Measurements from ENCODE around the gene MYEOV. TPM values are rescaled to one million over a fixed set of nuclear protein-coding genes. Genes with fewer than 3 reads are reported as not detected.

The MYEOV gene
- under 1 TPM in 1 of 2 donors, not detected in 1; 0.12 TPM for total RNA-seq

- no peak within 1 kb of the TSS for H3K4me3 ChIP-seq
- H3K36me3 ChIP-seq = no peaks in the 10 kb centered on the region
- no peaks in the 10 kb centered on the region for H3K9me3 ChIP-seq
- peaks cover 0 to 44% of the 10 kb centered on the region in 2 donors for H3K4me1 ChIP-seq
- H3K27ac ChIP-seq = no peak within 1 kb of the TSS
- no peak for DNase-seq (ENCODE audit: low spot score)
- no peak for TF ChIP-seq CTCF (IDR thresholded peaks at IDR 0.05)
- no peaks in the 10 kb centered on the region for H3K27me3 ChIP-seq
Measured at GRCh38 chr11:69293819-69294505, at the start of gene MYEOV. Gene MYEOV (plus strand): TSS chr11:69294155. CDS start chr11:69295355, 1,200 bp downstream.

- no peaks in the 10 kb centered on the region for H3K36me3 ChIP-seq
- no peak for DNase-seq (ENCODE audit: low spot score)
Measured at GRCh38 chr11:69244266-69244665, 49.7 kb upstream of the MYEOV start.

GRCh38 chr11:69245041-69245440 is 48.9 kb upstream of the MYEOV start:
- no peaks in the 10 kb centered on the region for H3K9me3 ChIP-seq
- TF ChIP-seq CTCF (IDR thresholded peaks at IDR 0.05) = no peak
- no peak overlapping the region for H3K27ac ChIP-seq
- no peak for DNase-seq (ENCODE audit: low spot score)
- no peaks in the 10 kb centered on the region for H3K36me3 ChIP-seq
- no peaks in the 10 kb centered on the region for H3K27me3 ChIP-seq
- H3K4me1 ChIP-seq = no peaks in the 10 kb centered on the region
- H3K4me3 ChIP-seq = no peak overlapping the region

More at GRCh38 chr11:69244266-69244665, 49.7 kb upstream of the MYEOV start:
- H3K27me3 ChIP-seq = no peaks in the 10 kb centered on the region
- H3K27ac ChIP-seq = no peak overlapping the region
- H3K9me3 ChIP-seq = no peaks in the 10 kb centered on the region
- TF ChIP-seq CTCF (IDR thresholded peaks at IDR 0.05) = no peak
- H3K4me1 ChIP-seq = no peaks in the 10 kb centered on the region
- no peak overlapping the region for H3K4me3 ChIP-seq

GRCh38 chr11:69245491-69246345 is 48.2 kb upstream of the MYEOV start:
- H3K9me3 ChIP-seq = no peaks in the 10 kb centered on the region
- TF ChIP-seq CTCF (IDR thresholded peaks at IDR 0.05) = no peak
- H3K4me3 ChIP-seq = no peak overlapping the region
- no peak overlapping the region for H3K27ac ChIP-seq
- H3K27me3 ChIP-seq = no peaks in the 10 kb centered on the region
- no peaks in the 10 kb centered on the region for H3K4me1 ChIP-seq
- H3K36me3 ChIP-seq = no peaks in the 10 kb centered on the region
- no peak for DNase-seq (ENCODE audit: low spot score)

GRCh38 chr11:69249311-69250185 is 44.4 kb upstream of the MYEOV start:
- Histone ChIP-seq H3K36me3 (no peaks in the 10 kb centered on the region), H3K27me3 (no peaks in the 10 kb centered on the region), H3K9me3 (peaks cover 0 to 13% of the 10 kb centered on the region in 2 donors), H3K27ac (no peak overlapping the region), H3K4me3 (no peak overlapping the region), H3K4me1 (no peaks in the 10 kb centered on the region)
- no peak for DNase-seq (ENCODE audit: low spot score)
- TF ChIP-seq CTCF (IDR thresholded peaks at IDR 0.05) = no peak
